Stomach (tissue), 4 donors: ENCODE results near the gene ZNF880.

Experiments used
- POLR2AphosphoS5 ChIP-seq, 3 donors: sonication (generic); formaldehyde crosslinking; IDR thresholded peaks; one replicate each; pipeline ENCODE4 v1.6.1; 2016; ENCODE audit warnings: antibody characterized with exemption in 3 of 3
- TF ChIP-seq, protein P1 (sequence below), 7 experiments: fragments of 450-650 bp in 4 of 7; fragments of 200-600 bp in 3 of 7; sonication (generic) in 3 of 7; IDR thresholded peaks; one replicate each; pipeline ENCODE4 v1.5.1; 2016 to 2019; ENCODE audit warnings: antibody characterized with exemption in 7 of 7, control low read depth in 2 of 7, mild to moderate bottlenecking in 1 of 7

- TF ChIP-seq, protein P1, sequence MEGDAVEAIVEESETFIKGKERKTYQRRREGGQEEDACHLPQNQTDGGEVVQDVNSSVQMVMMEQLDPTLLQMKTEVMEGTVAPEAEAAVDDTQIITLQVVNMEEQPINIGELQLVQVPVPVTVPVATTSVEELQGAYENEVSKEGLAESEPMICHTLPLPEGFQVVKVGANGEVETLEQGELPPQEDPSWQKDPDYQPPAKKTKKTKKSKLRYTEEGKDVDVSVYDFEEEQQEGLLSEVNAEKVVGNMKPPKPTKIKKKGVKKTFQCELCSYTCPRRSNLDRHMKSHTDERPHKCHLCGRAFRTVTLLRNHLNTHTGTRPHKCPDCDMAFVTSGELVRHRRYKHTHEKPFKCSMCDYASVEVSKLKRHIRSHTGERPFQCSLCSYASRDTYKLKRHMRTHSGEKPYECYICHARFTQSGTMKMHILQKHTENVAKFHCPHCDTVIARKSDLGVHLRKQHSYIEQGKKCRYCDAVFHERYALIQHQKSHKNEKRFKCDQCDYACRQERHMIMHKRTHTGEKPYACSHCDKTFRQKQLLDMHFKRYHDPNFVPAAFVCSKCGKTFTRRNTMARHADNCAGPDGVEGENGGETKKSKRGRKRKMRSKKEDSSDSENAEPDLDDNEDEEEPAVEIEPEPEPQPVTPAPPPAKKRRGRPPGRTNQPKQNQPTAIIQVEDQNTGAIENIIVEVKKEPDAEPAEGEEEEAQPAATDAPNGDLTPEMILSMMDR (IDR thresholded peaks at IDR 0.05), result no peak
- no peak for TF ChIP-seq POLR2AphosphoS5 (IDR thresholded peaks at IDR 0.05)
Observed at GRCh38 chr19:52351512-52351911, 18.2 kb upstream of the ZNF880 start.
